Esophagus muscularis mucosa (tissue), 3 donors: ENCODE measurements around the gene CDC14B.

Experiments
- EP300 ChIP-seq: sonication (generic); formaldehyde crosslinking; IDR thresholded peaks from one replicate; pipeline ENCODE4 v1.6.1; 2017; ENCODE audit warnings: antibody characterized with exemption
- TF ChIP-seq, protein P1 (sequence below), 3 experiments: fragments of 200-600 bp in 2 of 3; fragments of 450-650 bp in 1 of 3; sonication (generic) in 2 of 3; IDR thresholded peaks; one replicate each; pipeline ENCODE4 v1.5.1; 2017 to 2019; ENCODE audit warnings: antibody characterized with exemption in 3 of 3, mild to moderate bottlenecking in 2 of 3, moderate library complexity in 1 of 3

DNA sequence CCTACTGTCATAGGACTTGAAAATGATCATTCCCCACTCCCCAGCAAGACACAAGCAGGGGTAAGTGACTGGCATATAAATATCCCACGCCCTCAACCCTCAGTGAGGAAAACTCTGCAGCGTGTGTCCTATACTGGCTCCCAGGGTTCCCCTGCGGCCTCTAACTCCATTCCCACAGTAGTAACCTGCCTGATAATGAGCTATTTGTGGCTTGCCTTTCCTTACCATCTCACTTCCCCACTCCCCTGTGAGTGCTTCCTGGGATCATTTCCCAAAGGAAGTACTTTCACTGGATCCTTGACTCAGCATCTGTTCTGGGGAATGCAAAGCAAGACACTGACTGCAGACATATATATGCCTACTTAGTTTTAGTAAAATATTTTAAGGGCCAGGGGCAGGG, 14.3 kb downstream of the CDC14B start:
- TF ChIP-seq, protein P1, sequence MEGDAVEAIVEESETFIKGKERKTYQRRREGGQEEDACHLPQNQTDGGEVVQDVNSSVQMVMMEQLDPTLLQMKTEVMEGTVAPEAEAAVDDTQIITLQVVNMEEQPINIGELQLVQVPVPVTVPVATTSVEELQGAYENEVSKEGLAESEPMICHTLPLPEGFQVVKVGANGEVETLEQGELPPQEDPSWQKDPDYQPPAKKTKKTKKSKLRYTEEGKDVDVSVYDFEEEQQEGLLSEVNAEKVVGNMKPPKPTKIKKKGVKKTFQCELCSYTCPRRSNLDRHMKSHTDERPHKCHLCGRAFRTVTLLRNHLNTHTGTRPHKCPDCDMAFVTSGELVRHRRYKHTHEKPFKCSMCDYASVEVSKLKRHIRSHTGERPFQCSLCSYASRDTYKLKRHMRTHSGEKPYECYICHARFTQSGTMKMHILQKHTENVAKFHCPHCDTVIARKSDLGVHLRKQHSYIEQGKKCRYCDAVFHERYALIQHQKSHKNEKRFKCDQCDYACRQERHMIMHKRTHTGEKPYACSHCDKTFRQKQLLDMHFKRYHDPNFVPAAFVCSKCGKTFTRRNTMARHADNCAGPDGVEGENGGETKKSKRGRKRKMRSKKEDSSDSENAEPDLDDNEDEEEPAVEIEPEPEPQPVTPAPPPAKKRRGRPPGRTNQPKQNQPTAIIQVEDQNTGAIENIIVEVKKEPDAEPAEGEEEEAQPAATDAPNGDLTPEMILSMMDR (IDR thresholded peaks at IDR 0.05) = no peak
- no peak for TF ChIP-seq EP300
